Loucy (cell line): ENCODE data around the gene UMODL1.

Source experiments
- H2AFZ ChIP-seq: fragments of 200-600 bp; sonication (generic); 2 replicates; pipeline ENCODE4 v1.6.0; 2016; ENCODE audit warnings: antibody characterized with exemption, mild to moderate bottlenecking, low read length, moderate library complexity
- H3F3A ChIP-seq: fragments of 200-600 bp; 2 replicates; pipeline ENCODE4 v1.6.0; 2016; ENCODE audit warnings: antibody characterized with exemption, low read depth, mild to moderate bottlenecking
- H3K27me3 ChIP-seq: fragments of 200-600 bp; sonication (generic); 2 replicates; pipeline ENCODE4 v1.6.1; 2014; ENCODE audit warnings: low read length, mild to moderate bottlenecking; ENCODE audit not compliant: insufficient read depth, poor library complexity, severe bottlenecking
- H3K36me3 ChIP-seq: fragments of 200-600 bp; sonication (generic); 2 replicates; pipeline ENCODE4 v1.6.1; 2016; ENCODE audit warnings: low read length; ENCODE audit not compliant: insufficient read depth
- H3K4me1 ChIP-seq: fragments of 200-600 bp; sonication (generic); 2 replicates; pipeline ENCODE4 v1.5.1; 2014; ENCODE audit warnings: low read length, mild to moderate bottlenecking; ENCODE audit not compliant: insufficient read depth, poor library complexity, severe bottlenecking
- H3K4me2 ChIP-seq: fragments of 200-600 bp; sonication (generic); 2 replicates; pipeline ENCODE4 v1.6.0; 2014; ENCODE audit warnings: antibody characterized with exemption, low read length, low read depth, mild to moderate bottlenecking; ENCODE audit not compliant: poor library complexity, severe bottlenecking
- H3K4me3 ChIP-seq: fragments of 200-600 bp; sonication (generic); 2 replicates; pipeline ENCODE4 v1.5.1; 2014; ENCODE audit warnings: low read length, mild to moderate bottlenecking, mixed read lengths; ENCODE audit not compliant: poor library complexity, severe bottlenecking
- H3K79me2 ChIP-seq: fragments of 200-600 bp; sonication (generic); 2 replicates; pipeline ENCODE4 v1.6.1; 2014; ENCODE audit warnings: low read length; ENCODE audit not compliant: insufficient read depth
- H3K9ac ChIP-seq: fragments of 200-600 bp; sonication (generic); 2 replicates; pipeline ENCODE4 v1.6.0; 2014; ENCODE audit warnings: mild to moderate bottlenecking, low read depth, low read length, moderate library complexity; ENCODE audit not compliant: poor library complexity, severe bottlenecking
- H3K9me2 ChIP-seq: fragments of 200-600 bp; sonication (generic); replicated peaks from 2 replicates; pipeline ENCODE4 v1.6.1; 2016; ENCODE audit warnings: low read depth, low read length, mixed read lengths
- H3K9me3 ChIP-seq: fragments of 200-600 bp; sonication (generic); 2 replicates; pipeline ENCODE4 v1.6.1; 2014; ENCODE audit warnings: mild to moderate bottlenecking, antibody characterized with exemption, low read length, low read depth; ENCODE audit not compliant: insufficient read depth
- H4K20me1 ChIP-seq: fragments of 200-600 bp; sonication (generic); 2 replicates; pipeline ENCODE4 v1.6.0; 2014; ENCODE audit warnings: antibody characterized with exemption, low read length, mild to moderate bottlenecking; ENCODE audit not compliant: insufficient read depth, poor library complexity, severe bottlenecking
- EZH2phosphoT487 ChIP-seq: fragments of 200-600 bp; IDR thresholded peaks from 2 replicates; pipeline ENCODE4 v1.6.1; 2018; ENCODE audit warnings: antibody characterized with exemption, mild to moderate bottlenecking, moderate library complexity, borderline replicate concordance
- TF ChIP-seq, protein P1 (sequence below): fragments of 200-600 bp; sonication (generic); conservative IDR thresholded peaks from 2 replicates; pipeline ENCODE4 v1.5.1; 2014; ENCODE audit warnings: mild to moderate bottlenecking, antibody characterized with exemption, low read length

Gene UMODL1

DNA sequence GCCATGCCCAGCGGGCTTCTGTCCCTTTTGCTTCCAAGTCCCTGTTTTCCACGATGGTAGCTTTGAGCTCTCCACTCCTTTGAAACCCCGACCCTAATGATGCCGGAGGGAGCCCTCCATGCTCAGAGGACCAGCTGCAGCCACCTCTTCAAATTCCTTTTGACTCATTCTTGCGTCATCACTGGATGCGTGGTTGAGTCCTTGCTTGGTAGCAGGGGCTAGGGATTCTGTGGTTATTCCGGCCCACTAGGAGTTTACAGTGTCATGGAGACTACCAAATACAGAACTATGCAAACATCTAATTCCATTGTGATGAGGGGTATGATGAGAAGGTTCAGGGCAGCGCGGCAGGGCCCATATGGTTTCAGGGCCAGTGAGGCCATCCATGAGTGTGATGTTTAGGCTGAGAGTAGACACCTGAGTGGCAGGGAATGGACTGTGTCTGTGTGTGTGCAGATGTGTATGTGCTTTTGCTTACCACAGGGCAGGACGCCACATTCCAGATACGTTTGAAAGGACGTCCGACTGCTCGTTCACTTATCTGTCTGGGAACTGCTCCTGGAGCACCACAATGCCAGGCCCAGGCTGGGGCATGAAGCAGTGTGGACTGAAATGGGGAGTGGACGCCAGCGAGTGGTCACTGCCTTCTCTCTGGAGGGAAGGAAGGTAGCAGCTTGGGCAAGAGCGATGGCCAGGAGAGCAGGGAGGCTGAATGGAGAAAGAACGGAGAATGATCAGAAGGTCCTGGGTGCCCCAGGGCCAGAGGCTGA lies 30.5 kb upstream of the UMODL1 start:
- no peak for TF ChIP-seq EZH2phosphoT487
- TF ChIP-seq, protein P1, sequence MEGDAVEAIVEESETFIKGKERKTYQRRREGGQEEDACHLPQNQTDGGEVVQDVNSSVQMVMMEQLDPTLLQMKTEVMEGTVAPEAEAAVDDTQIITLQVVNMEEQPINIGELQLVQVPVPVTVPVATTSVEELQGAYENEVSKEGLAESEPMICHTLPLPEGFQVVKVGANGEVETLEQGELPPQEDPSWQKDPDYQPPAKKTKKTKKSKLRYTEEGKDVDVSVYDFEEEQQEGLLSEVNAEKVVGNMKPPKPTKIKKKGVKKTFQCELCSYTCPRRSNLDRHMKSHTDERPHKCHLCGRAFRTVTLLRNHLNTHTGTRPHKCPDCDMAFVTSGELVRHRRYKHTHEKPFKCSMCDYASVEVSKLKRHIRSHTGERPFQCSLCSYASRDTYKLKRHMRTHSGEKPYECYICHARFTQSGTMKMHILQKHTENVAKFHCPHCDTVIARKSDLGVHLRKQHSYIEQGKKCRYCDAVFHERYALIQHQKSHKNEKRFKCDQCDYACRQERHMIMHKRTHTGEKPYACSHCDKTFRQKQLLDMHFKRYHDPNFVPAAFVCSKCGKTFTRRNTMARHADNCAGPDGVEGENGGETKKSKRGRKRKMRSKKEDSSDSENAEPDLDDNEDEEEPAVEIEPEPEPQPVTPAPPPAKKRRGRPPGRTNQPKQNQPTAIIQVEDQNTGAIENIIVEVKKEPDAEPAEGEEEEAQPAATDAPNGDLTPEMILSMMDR: no peak
- H3K4me1 ChIP-seq: peaks cover 14% of the 10 kb centered on the region
- H3K9ac ChIP-seq: no peak overlapping the region
- H4K20me1 ChIP-seq: no peaks in the 10 kb centered on the region
- no peak overlapping the region for H2AFZ ChIP-seq
- no peak overlapping the region for H3K4me2 ChIP-seq
- H3K27me3 ChIP-seq: no peaks in the 10 kb centered on the region
- H3K36me3 ChIP-seq: no peaks in the 10 kb centered on the region
- H3K79me2 ChIP-seq: no peaks in the 10 kb centered on the region
- no peaks in the 10 kb centered on the region for H3K9me2 ChIP-seq
- H3F3A ChIP-seq: no peaks in the 10 kb centered on the region
- no peaks in the 10 kb centered on the region for H3K9me3 ChIP-seq
- H3K4me3 ChIP-seq: no peak overlapping the region

DNA sequence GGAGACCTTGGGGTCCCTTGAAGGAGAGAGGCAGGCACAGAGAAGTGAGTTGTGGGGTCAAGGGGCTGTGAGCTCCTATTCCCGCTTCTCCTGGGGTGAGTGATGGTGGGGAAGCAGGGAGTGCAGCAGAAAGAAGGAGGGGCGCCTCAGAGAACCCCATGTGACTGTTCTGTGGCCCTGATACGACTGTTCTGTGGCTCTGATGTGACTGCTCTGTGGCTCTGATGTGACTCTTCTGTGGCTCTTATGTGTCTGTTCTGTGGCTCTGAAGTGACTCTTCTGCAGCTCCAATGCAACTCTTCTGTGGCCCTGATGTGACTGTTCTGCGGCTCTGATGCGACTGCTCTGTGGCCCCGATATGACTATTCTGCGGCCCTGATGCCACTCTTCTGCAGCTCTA lies 29.9 kb upstream of the UMODL1 start:
- Histone ChIP-seq H2AFZ (no peak overlapping the region), H4K20me1 (no peaks in the 10 kb centered on the region), H3K4me1 (peaks cover 14% of the 10 kb centered on the region), H3K36me3 (no peaks in the 10 kb centered on the region), H3K9me3 (no peaks in the 10 kb centered on the region), H3K79me2 (no peaks in the 10 kb centered on the region), H3K4me2 (no peak overlapping the region), H3K4me3 (no peak overlapping the region), H3K9me2 (no peaks in the 10 kb centered on the region), H3F3A (no peaks in the 10 kb centered on the region), H3K27me3 (no peaks in the 10 kb centered on the region), H3K9ac (no peak overlapping the region)
- TF ChIP-seq, protein P1: no peak
- TF ChIP-seq EZH2phosphoT487: no peak

DNA sequence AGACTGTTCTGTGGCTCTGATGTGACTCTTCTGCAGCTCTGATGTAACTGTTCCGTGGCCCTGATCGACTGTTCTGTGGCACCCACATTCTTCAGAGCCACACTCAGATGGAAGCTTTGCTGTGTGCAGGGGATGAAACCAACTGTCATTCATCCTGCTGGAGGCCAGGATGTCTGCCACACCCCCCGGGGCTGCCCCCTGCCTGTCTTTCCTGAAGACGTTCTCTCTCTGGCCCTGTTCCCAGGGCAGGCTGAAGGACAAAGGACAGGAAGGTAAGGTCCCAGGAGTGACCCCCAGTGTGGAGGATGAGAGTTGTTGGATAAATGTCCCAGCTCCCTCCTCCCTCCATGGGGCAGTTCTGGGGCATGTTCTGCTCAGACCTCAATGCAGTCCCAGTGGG lies 29.4 kb upstream of the UMODL1 start:
- TF ChIP-seq EZH2phosphoT487: no peak
- TF ChIP-seq, protein P1: no peak
- peaks cover 14% of the 10 kb centered on the region for H3K4me1 ChIP-seq
- H3K4me3 ChIP-seq: no peak overlapping the region
- no peaks in the 10 kb centered on the region for H3K36me3 ChIP-seq
- no peak overlapping the region for H3K4me2 ChIP-seq
- H3K27me3 ChIP-seq: no peaks in the 10 kb centered on the region
- no peaks in the 10 kb centered on the region for H3F3A ChIP-seq
- H3K79me2 ChIP-seq: no peaks in the 10 kb centered on the region
- H2AFZ ChIP-seq: no peak overlapping the region
- no peaks in the 10 kb centered on the region for H4K20me1 ChIP-seq
- H3K9ac ChIP-seq: no peak overlapping the region
- H3K9me3 ChIP-seq: no peaks in the 10 kb centered on the region
- no peaks in the 10 kb centered on the region for H3K9me2 ChIP-seq
